GM12891 (cell line): ENCODE measurements around the gene SH3BP5L.

Experiments used
- POLR2A ChIP-seq: IDR thresholded peaks from 2 replicates; pipeline ENCODE4 v1.6.1; 2011; ENCODE audit warnings: low read depth, low read length, control low read depth
- POLR2AphosphoS5 ChIP-seq: IDR thresholded peaks from 2 replicates; pipeline ENCODE4 v1.6.1; 2011; ENCODE audit warnings: low read depth, low read length, control low read depth

GRCh38 chr1:248849152-248849551 is 23.4 kb upstream of the SH3BP5L start:
- TF ChIP-seq POLR2AphosphoS5 = no peak
- TF ChIP-seq POLR2A = no peak
